Suprapubic skin (tissue), 3 donors: ENCODE data around the gene KCTD3.

Experiments used
- CTCF ChIP-seq, 2 donors: fragments of 200-600 bp in 1 of 2; fragments of 450-650 bp in 1 of 2; sonication (generic) in 1 of 2; IDR thresholded peaks; one replicate each; pipeline ENCODE4 v1.5.1; 2016 to 2019; ENCODE audit warnings: antibody characterized with exemption in 2 of 2, mild to moderate bottlenecking in 1 of 2, moderate library complexity in 1 of 2
- POLR2A ChIP-seq, 2 donors: fragments of 450-650 bp; IDR thresholded peaks; one replicate each; pipeline ENCODE4 v1.6.1; 2017; ENCODE audit warnings: antibody characterized with exemption in 2 of 2, mild to moderate bottlenecking in 2 of 2, moderate library complexity in 2 of 2

- TF ChIP-seq CTCF (IDR thresholded peaks at IDR 0.05), result no peak
- no peak for TF ChIP-seq POLR2A (IDR thresholded peaks at IDR 0.05)
These were observed 34.2 kb downstream of the KCTD3 start for GRCh38 chr1:215601276-215601675.
